Astrocyte of the hippocampus (primary cell): ENCODE results near the gene ZHX3.

ENCODE experiments used
- DNase-seq: peaks from one replicate; pipeline ENCODE4 v3.0.0; 2011; ENCODE audit warnings: low read depth, low spot score

ZHX3 gene

DNA sequence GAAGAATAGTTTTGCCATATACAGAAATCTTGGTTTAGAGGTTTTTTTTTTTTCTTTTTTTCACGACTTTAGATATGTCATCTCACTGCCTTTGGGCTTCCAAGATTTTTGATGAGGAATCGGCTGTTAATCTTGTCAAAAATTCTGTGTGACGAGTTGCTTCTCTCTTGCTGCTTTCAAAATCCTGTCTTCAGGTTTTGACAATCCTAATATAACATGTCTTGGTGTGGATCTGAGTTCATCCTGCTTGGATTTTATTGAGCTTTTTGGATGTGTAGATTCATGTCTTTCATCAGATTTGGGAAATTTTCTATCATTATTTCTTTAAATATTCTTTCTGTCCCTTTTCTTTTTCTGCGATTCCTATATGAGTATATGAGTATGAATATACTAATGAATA, 119.1 kb downstream of the ZHX3 start:
- no peak for DNase-seq

DNA sequence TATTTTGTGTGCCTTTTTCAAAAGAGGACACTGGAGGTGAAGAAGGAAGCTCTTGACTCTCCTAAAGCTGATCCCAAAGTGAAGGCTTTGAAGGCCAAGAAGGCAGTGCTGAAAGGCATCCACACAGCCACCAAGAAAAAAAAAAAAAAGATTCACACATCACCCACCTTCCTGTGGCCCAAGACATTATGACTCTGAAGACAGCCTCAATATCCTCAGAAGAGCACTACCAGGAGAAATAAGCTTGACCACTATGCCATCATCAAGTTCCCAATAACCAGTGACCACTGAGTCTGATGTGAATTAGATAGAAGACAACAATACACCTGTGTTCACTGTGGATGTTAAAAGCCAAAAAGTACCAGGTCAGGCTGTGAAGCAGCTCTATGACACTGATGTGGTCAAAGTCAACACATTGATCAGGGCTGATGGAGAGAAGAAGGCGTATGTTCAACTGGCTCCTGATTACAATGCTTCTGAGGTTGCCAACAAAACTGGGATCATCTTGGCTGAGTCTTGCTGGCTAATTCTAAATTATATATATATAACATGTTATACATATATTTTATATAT, 120.8 kb downstream of the ZHX3 start:
- no peak for DNase-seq

DNA sequence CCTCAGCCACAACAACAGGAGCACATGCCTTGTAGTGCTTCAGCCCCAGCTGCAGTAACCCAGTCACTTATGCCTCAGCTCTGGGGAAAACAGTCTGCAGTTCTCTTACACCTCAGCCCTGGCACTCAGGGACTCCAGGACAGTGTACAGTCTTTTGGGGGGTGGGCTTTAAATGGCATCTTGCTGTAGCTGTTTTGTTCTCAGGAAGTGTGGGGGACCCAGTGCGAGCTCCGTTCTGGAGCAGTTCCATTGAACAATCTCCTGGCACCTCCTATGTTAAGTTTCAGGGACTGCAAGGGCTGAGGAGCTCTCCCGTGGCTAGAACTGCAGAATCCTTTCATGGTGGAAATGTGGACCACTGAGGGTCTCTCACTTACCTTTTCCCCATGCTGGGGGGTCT, 125.0 kb downstream of the ZHX3 start:
- no peak for DNase-seq

DNA sequence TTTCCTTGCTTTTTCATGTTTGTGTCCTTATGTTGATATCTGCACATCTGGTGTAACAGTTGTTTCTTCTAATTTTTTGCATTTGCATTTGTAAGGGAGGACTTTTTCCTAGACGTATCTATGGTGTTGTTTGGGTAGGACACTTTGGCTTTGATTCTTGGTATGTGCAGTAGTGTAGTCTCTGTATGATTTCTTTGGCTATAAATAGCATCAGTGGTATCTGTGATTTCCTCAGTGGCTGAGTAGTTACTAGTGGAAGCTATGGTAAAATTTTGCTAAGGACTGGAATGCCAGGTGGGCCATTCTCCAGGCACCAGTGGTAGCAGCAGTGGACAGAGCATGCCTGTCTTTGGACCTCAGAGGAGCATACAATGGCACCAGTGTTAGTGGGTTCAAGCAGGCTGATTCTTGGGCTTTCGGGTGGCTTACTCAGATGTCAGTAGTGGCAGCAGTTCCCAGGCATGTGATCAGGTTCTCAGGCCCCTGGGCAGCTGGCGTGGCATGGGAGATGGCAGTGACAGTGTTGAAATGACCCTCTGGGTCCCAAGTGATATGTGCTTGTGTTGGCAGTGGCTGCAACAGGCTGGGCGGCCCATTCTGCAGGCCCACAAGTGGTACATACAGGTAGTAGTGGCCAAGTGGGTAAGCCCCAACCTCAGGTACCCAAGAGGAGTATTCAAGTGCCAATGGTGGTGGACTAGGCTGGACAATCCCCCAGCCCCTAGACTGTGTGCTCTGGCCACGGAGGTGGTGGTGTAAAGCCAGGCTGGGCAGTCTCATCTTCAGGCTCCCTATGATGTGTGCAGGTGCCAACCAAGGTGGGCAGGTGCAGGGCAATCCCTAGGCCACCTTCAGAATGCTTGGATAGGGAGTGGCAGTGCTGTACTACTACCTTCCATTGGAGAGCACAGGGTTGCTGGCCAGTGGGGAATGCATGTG, 125.7 kb downstream of the ZHX3 start:
- no peak for DNase-seq

DNA sequence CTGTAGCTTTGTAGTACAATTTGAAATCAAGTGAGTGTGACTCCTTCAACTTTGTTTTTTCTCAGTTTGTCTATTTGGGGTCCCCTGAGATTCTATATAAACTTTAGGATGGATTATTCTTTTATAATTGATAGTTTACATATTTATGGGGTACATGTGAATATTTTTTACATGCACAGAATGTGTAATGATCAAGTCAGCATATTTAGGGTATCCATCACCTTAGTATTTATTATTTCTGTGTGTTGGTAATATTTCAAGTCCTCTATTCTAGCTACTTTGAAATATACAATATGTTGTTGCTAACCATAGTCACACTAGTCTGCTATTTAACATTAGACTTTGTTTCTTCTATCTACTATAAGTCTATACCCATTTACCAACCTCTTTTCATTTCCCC, 129.9 kb downstream of the ZHX3 start:
- no peak for DNase-seq

DNA sequence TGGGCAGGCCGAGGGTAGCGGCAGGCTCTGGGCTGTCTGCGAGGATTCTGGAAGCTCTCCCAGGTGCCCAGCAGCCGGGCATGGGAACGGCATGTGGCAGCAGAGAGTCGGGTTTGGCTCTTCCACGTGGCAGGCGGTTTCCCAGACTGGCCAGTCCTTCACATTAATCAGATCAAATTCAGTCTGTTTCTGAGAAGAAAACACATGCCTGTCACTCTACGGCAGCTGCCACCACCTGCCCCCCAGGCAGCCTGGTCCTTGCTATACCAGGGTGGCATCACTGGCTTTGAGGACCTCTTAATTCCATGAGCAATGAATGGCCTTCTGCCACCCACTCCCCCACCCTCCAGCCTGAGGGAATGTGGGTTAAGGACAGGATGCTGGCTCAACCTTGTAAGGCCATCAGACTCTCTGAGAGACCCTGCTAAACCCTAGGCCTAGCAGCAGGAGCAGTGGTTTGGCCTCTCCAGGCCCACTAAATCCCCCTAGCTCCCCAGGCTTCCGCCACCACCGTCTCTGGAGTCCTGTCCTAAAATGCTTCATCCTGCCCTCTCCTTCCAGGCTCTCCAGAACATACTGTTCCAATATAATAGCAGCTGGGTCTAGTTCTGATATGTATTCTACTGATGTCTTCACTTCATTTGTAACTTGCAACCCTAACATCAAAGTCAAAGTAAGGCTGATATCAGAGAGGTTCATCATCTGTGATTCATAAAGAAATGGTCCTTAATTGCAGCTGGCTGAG, 132.3 kb downstream of the ZHX3 start:
- DNase-seq = no peak

DNA sequence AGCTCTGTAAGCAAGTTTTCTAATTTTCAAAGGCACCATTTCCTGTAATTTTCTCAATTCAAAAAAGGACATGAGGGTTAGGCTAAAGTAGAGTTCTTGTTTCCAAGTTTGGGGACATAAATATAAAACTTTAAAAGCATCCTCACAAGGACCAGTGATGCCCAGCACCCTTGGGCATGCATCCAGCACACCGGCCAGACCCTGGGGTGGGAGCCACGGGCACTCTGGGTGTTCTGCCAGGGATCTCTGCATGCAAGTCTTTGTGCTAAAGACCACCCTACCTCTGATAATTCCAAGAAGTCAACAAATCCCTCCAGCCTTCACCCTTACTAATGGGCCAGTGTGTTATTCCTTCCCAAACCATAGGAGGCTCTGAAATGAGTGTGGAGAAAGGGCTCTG, 133.7 kb downstream of the ZHX3 start:
- DNase-seq = no peak

DNA sequence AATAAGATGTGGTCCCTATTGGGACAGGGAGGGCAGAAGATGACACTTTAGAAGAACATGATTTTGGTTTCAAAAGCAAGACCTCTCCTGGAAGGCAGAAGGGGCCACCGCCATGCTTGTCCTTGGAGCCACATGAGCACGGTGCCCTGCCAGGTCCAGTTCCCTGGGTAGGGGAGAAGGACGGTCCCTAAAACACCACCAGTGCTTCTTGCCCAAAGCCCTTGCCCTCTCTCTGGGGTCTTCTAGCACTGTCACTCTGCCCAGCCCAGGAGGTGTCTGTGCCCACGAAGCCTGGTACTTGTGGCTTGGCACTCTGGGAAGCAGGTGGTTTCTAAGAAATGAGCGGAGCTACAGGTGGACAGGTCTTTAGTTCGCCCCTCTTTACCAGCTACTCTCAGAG, 134.1 kb downstream of the ZHX3 start:
- no peak for DNase-seq

DNA sequence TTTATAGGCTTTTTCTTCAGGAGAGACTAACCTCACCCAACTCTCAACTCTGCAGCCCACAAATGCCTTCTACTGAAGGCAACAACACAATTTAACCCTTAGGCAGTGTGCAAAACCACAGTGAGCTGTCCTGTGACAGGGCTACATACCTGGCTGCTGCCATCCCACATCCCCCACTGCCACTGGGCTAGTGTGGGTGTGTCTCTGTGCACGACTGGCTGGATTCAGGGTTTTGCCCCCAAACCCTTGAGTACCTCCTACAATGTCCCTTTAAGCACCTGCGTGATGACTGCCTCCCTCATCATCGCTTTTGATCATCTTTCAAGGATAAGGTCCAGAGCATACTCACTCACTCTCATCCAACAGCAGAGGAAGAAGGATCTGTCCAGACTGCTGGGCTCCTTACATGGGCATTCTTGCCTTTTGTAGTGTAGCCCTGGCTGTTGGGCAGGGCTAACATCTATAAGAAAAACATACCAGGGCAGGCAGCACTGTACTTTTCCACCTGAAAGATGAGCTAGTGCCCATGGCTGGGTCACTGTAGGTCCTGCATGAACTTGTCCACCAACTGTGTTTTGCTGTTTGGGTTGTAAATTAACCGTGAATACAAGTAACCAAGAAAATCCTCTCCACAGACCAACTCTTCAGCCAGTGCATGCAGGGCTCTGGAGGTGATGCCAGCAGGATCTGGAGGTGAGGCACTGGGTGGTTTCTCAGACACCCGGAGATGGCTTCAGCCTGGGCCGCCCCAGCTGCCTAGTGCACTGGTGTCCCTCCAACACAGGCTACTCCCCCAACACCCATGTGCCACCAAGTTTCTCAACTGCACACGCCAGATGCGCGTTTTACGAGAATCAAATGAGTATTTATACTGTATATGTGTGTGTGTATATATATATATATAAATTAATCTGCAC, 135.0 kb downstream of the ZHX3 start:
- DNase-seq = no peak

DNA sequence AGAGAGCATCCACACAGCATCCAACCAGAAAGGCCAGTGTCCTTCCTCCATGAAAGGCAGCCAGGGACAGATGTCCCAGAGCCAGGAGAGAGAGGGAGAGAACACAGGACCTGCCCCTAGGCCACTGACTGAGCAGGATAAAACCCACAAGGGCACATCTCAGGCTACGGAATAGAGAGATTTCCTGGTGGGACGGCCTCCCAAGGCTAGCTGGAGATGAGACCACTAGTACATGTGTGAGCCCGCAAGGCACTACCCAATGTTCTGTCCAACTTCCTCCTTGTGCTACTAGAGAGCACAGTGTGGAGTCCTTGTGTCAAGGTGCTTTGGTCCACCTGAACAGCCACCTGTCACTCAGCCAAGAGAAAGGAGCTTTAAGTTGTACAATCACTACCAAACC, 136.0 kb downstream of the ZHX3 start:
- DNase-seq = no peak

DNA sequence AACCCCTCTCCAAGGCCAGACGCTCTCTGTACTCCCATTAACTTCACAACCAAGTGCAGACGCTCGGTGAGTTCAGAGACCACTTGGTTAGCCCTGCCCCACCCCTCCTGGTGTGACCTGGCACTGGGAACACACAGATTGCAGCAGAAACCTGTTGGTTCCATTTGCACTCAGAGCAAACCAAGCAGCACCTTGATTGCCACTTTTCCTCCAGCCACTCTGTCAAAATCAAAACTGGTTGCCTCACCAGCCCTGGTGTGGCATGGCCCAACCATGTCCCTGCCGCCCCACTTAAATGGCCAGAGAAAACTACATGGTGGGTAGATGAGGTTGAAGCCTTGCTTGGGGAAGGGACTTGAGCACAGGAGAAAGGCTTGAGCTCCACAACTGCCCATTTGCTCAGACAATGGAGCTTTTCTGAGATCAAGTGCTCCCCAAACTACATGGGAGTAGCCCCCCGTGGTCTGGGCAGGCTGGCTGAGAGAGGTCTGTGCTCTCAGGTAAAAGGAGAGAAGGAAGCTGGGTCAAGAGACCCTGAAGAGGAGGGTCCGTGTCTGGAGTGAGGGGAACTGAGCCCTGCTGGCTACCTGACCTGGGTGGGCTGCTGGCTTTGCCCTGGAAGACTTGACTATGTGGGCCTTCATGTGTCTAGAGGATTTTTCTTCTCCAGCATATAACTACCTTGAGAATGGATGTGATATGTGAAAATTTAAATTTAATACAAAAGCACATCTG, 136.8 kb downstream of the ZHX3 start:
- DNase-seq = no peak

DNA sequence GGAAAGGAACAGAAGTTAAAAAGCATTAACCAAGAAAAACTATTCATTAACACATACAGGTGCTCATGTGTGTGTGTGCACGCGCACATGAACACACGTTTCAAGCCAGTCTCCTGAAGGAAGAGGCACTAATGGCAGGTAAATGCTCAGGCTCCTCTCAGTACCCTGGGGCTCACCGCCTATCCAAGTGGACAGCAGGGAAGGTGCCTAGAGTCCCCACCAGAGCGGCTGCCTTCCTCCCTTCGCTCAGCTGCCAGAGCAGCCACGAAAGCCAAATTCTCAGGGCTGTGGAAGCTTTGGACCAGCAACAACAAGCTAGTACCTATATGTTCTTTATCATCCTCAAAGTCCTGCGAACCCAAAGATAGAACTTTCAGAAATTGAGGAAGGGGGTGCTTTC, 137.6 kb downstream of the ZHX3 start:
- DNase-seq = no peak

DNA sequence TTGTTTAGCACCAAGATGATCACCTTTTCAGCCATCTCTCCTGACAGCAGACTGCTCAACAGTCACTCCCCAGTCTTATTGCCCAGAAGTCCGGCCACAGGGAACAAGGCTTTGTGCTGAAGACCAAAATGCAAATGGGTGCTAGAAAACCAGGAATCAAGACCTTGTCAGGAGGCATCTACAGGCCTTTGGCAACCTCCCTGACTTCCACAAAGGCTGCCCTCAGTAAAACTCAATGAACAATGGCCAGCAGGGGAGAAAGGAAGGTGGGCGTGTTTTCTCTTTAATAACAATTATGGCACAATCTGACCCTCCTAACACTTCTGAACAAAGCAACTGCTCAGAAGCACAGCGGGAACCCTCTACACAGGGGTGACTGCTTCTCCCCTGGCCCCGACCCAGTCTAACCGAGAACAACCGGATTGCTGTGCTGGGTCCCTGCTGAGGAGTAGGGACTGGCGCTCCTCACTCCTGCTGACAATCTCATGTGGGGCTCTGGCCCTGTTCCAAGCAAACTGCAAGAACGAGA, 138.6 kb downstream of the ZHX3 start:
- peak; percentile 67 for DNase-seq

DNA sequence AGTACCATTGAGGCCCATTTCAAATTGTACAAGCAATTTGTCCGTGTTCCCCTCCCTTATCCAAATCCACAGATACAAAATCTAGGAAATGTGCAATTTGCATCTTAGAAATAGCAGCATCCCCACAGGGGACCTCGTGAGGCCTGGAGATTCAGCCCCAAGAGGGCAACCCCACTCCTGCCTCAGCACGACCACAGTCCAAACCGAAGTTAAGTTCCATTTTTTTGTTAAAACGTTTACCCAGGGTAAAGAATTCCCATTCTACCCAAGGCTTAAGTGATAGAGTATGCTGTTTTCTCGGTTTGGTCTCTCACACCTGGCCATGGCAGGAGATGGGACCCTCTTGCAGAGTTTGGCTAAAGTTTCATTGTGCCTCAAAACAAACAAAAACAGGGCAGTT, 139.0 kb downstream of the ZHX3 start:
- DNase-seq = no peak

DNA sequence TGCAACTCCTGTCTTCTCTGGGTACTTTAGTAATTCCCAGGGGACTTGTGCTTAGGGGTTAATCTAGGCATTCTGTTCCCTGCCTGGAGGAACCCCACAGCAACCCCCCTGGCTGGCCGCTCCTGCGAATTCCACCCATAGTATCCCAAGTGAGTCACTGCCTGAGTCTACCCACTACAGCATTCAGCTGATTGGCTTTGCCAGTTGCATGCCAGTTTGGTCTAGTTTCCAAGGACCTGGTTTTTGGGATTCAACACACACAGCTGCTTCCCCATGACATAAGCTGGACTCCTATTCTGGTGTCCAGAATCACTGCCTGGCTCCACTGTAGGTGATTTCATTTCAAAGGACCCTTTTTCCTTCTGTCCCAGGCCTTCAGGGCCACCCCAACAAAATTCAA, 139.9 kb downstream of the ZHX3 start:
- DNase-seq = peak; percentile 96

DNA sequence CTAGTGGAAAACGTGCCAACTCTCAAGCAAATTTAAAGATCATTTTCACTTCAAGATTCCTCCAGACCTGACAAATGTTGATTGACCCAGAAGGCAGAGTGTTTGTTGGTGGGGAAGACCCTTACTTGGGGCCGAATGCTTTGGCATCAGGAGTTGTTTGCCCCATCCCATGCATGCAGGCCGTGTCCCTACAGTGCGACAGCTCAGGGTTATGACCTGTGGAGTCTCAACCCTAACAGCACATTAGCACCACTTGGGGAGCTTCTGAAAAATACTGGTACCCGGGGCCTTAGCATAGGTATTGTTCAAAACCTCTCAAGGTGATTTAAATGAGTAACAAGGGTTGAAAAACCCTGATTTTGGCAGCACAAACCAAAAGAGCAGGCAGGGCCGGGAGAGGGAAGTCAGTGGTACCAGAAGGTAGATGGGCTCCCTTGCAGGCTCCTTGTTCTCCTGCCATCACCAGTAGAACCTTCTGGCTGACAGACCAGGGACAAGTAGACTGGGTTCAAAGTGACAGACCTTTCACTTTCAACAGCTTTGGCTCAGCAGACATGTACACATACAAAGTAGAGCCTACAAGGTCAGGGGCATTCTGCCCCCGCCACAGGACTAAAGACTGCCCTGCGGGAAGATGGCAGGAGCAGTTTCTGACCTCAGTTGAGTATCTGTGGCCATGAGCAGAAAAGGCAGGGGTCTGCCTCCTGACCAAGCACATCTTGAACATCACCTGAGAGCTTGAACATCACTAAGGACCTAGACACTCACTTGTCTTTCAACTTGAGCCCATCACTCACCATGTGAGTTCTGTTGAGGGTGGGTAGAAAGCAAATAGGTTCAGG, 140.6 kb downstream of the ZHX3 start:
- no peak for DNase-seq

DNA sequence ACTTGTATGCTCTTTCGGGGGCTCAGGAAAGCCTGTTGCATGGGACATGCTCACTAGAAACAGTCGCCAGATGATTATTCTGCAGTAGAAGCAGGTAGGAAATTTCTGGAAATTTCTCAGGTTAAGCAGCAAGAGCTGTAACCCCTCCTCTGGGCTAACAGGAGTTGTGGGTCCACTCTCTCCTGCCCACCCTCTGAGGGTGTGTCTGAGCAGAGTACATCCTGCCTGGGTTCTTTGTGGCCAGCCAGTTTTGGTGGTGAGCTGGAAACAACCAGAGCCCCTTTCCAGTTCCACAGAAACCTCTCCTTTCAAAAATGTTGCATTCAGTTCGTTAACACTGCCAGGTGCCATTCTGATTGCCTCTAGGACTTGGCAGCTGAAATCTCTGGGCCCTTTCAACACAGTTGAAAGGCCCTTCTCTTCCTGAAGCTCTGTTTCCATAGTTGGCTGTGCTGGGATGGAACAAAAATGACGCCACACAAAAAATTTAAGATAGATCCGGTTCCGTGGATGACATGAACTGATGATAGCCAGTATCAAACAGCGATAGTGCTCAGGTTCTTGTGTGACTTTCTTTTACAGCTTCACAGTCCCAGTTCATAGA, 141.7 kb downstream of the ZHX3 start:
- no peak for DNase-seq

DNA sequence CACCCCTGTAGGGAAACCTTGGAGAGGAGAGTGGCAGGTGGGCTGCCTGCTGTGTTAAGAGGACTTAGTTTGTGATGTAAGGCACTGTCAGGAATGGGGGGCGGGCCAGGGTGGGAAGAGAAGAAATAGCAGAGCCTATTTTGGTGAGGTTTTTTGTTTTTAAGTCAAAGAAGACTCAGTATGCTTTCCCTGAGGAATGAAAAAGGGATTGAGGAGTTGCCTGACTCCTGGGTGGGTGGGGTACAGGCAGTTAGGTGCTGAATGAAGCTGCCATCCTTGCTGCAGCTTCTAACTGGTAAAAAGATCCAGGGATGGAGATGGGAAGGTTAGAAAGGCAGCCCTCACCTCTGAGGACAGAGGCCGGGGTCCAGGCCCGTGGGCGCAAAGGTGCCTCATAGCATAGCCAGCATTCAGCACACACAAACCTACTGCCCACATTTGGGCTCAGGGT, 142.3 kb downstream of the ZHX3 start:
- no peak for DNase-seq

DNA sequence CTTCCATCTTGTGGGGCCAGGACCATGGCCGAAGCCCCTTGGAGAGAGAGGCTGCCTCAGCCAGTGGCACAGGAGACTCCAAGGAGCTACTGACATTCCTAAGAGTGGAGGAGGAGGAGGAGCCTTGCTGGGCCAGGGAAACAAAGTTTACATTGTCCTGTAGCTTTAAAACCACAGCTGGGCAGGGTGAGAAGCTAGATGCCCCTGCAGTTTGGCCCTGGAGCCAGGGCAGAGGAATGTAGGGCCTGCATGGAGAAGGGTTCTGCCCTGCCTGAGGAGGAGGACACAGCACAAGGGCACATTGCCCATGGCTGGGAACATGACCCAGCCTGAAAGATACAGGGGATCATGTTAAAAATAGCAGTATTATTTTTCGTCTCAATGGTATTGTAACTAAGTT, 142.7 kb downstream of the ZHX3 start:
- peak; percentile 49 for DNase-seq
